Stimulated activated CD4-positive, alpha-beta T cell treated with anti-CD3 and anti-CD28 coated beads, TNF-alpha, amount 100 ng/mL, for 1 hour (primary cell): ENCODE data around the gene IZUMO2.
"Not testable (repeated sequence)": the region's sequence is repeated elsewhere in the genome, so short reads cannot be mapped to it uniquely, and the experiment has no call there.

Source experiments
- DNase-seq, 3 donors: peaks; one replicate each; pipeline ENCODE4 v3.0.0-alpha.2; 2020; ENCODE audit warnings: low read depth in 3 of 3, low spot score in 1 of 3

The IZUMO2 gene

GRCh38 chr19:50136603-50137365, 26.3 kb downstream of the IZUMO2 start:
- DNase-seq: not testable (repeated sequence)

- DNase-seq: not testable (repeated sequence)
These were observed 27.1 kb downstream of the IZUMO2 start for GRCh38 chr19:50135856-50136602.

GRCh38 chr19:50134777-50135719, 28.0 kb downstream of the IZUMO2 start:
- not testable (repeated sequence) for DNase-seq

GRCh38 chr19:50133518-50134492, 29.3 kb downstream of the IZUMO2 start:
- DNase-seq: not testable (repeated sequence)

- DNase-seq: not testable (repeated sequence)
These were observed 59.1 kb downstream of the IZUMO2 start for GRCh38 chr19:50104012-50104411.

- not testable (repeated sequence) for DNase-seq
These were observed 59.7 kb downstream of the IZUMO2 start for GRCh38 chr19:50103405-50103804.
